ENCODE data around the gene SESN1.

DNA sequence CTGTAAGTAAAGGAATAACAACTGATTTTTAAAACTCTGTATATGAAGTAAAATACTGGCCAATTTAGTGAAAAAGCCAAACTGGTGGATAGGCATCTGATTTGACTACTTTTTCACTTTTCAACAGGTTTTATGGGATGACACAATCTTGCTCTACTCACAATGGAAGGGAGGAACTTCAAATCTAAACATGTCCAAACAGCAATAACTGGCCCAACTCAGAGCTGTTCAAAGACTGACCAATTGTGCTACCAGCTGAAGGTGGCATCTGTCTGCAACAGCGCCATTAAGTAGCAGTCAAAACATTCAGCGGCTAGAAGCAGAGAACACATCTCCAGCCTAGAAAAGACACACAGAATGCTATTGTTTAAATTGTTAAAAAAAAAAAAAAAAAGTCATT is 44.6 kb downstream of the SESN1 start:
- TF ChIP-seq, protein P1, sequence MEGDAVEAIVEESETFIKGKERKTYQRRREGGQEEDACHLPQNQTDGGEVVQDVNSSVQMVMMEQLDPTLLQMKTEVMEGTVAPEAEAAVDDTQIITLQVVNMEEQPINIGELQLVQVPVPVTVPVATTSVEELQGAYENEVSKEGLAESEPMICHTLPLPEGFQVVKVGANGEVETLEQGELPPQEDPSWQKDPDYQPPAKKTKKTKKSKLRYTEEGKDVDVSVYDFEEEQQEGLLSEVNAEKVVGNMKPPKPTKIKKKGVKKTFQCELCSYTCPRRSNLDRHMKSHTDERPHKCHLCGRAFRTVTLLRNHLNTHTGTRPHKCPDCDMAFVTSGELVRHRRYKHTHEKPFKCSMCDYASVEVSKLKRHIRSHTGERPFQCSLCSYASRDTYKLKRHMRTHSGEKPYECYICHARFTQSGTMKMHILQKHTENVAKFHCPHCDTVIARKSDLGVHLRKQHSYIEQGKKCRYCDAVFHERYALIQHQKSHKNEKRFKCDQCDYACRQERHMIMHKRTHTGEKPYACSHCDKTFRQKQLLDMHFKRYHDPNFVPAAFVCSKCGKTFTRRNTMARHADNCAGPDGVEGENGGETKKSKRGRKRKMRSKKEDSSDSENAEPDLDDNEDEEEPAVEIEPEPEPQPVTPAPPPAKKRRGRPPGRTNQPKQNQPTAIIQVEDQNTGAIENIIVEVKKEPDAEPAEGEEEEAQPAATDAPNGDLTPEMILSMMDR (IDR thresholded peaks at IDR 0.05) = no peak
- TF ChIP-seq POLR2A (IDR thresholded peaks at IDR 0.05) (no peak), EP300 (IDR thresholded peaks at IDR 0.05) (no peak)

Measured in tibial nerve (tissue), 4 donors.